ENCODE data around the gene KRT8.

GRCh38 chr12:52890417-52890816 is 14.5 kb downstream of the KRT8 start:
- TF ChIP-seq POLR2A (IDR thresholded peaks at IDR 0.05) (no peak), CTCF (IDR thresholded peaks at IDR 0.05) (no peak)
